ENCODE data around the gene CUX1.

DNA sequence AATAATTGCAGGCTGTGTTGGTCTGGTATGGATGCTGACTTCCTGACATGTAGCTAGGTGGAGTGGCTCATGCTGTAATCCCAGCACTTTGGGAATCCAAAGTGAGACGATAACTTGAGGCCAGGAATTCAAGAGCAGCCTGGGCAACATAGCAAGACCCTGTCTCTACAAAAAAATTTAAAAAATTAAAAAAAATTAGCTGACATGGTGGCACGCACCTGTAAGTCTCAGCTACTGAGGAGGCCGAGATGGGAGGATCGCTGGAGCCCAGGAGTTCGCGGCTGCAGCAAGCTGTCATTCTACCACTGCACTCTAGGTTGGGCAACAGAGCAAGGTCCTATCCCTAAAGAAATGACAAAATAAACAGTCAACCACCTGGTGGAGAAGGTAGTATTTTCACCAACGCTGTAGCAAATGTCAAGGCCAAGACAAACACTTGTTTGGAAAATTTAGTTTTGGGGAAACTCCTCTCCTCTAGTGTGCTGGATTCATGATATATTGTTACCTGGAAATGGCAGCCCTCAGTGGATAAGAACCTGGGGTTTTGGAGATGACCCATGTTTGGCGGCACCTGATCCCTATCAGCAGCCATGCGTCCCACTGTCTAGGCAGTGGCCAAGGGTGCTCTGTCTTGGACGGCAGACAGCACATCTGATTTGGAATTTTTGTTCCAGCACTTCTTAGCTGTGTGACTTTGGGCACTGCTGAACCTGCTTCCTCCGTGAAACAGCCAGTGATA lies 29.5 kb downstream of the CUX1 start:
- TF ChIP-seq, protein P1, sequence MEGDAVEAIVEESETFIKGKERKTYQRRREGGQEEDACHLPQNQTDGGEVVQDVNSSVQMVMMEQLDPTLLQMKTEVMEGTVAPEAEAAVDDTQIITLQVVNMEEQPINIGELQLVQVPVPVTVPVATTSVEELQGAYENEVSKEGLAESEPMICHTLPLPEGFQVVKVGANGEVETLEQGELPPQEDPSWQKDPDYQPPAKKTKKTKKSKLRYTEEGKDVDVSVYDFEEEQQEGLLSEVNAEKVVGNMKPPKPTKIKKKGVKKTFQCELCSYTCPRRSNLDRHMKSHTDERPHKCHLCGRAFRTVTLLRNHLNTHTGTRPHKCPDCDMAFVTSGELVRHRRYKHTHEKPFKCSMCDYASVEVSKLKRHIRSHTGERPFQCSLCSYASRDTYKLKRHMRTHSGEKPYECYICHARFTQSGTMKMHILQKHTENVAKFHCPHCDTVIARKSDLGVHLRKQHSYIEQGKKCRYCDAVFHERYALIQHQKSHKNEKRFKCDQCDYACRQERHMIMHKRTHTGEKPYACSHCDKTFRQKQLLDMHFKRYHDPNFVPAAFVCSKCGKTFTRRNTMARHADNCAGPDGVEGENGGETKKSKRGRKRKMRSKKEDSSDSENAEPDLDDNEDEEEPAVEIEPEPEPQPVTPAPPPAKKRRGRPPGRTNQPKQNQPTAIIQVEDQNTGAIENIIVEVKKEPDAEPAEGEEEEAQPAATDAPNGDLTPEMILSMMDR (IDR thresholded peaks at IDR 0.05), result no peak
- TF ChIP-seq POLR2A (IDR thresholded peaks at IDR 0.05) (no peak), EP300 (IDR thresholded peaks at IDR 0.05) (no peak)

Data from suprapubic skin (tissue), 3 donors.